IMR-90 (cell line): Measurements from ENCODE around the gene SEMA4A. TPM values are rescaled to one million over a fixed set of nuclear protein-coding genes. Genes with fewer than 3 reads are reported as not detected.
A peak's percentile ranks its signal among the peaks of the same experiment; 100 is the strongest.

Source experiments
- ATAC-seq: fragments of 200-7000 bp; cut with Tn5 transposase; 2 replicates; pipeline ENCODE4 v1.9.1; 2020; ENCODE audit warnings: low read depth, mild to moderate bottlenecking, moderate library complexity
- BruUV-seq: library from RNA; stranded (reverse); fragments of 400-500 nt; replicated peaks from 2 replicates; lab custom pipeline; 2021; lab: Mats Ljungman, UMichigan
- CTCF ChIA-PET: fragments of 300-600 bp; formaldehyde crosslinking; extraction: SDS; loops from one replicate; lab custom pipeline; 2021; ENCODE audit warnings: antibody characterized with exemption; lab: Yijun Ruan, JAX
- POLR2A ChIA-PET: fragments of 300-600 bp; sonication (Branson Sonifier 250); formaldehyde crosslinking; loops from one replicate; lab custom pipeline; 2022; ENCODE audit warnings: antibody characterized with exemption; ENCODE audit not compliant: unreplicated experiment; lab: Charles Lee
- DNase-seq: peaks from one replicate; pipeline ENCODE4 v3.0.0; 2013
- H2AFZ ChIP-seq: replicated peaks from 2 replicates; pipeline ENCODE3; 2013; ENCODE audit warnings: low read length, mild to moderate bottlenecking; ENCODE audit not compliant: poor library complexity
- H2AK5ac ChIP-seq: 2 replicates; pipeline ENCODE4 v1.6.1; 2013; ENCODE audit warnings: low read depth, low read length, inconsistent platforms
- H2AK9ac ChIP-seq: replicated peaks from 2 replicates; pipeline ENCODE3; 2013; ENCODE audit warnings: mild to moderate bottlenecking, low read depth, low read length, moderate library complexity; ENCODE audit not compliant: poor library complexity
- H2BK120ac ChIP-seq: 2 replicates; pipeline ENCODE4 v1.6.1; 2013; ENCODE audit warnings: low read depth, low read length, inconsistent platforms
- H2BK15ac ChIP-seq: 3 replicates; pipeline ENCODE4 v1.6.1; 2013; ENCODE audit warnings: low read depth, low read length, inconsistent platforms
- H2BK20ac ChIP-seq: 2 replicates; pipeline ENCODE4 v1.6.1; 2013; ENCODE audit warnings: low read depth, mild to moderate bottlenecking, inconsistent platforms, low read length, moderate library complexity
- H2BK5ac ChIP-seq: 2 replicates; pipeline ENCODE4 v1.6.1; 2013; ENCODE audit warnings: mild to moderate bottlenecking, low read depth, low read length, inconsistent platforms; ENCODE audit not compliant: poor library complexity, severe bottlenecking
- H3K14ac ChIP-seq: replicated peaks from 2 replicates; pipeline ENCODE4 v1.6.1; 2013; ENCODE audit warnings: low read depth, low read length, inconsistent platforms
- H3K18ac ChIP-seq: 2 replicates; pipeline ENCODE4 v1.6.1; 2013; ENCODE audit warnings: low read depth, low read length, control low read depth
- H3K23ac ChIP-seq: 2 replicates; pipeline ENCODE4 v1.6.1; 2013; ENCODE audit warnings: low read depth, low read length, inconsistent platforms
- H3K27ac ChIP-seq: 2 replicates; pipeline ENCODE4 v1.5.1; 2013; ENCODE audit warnings: mild to moderate bottlenecking, control low read depth, low read length; ENCODE audit not compliant: insufficient read depth
- H3K27me3 ChIP-seq: 2 replicates; pipeline ENCODE4 v1.6.1; 2013; ENCODE audit warnings: low read length; ENCODE audit not compliant: control insufficient read depth, insufficient read depth
- H3K36me3 ChIP-seq: 2 replicates; pipeline ENCODE4 v1.6.1; 2013; ENCODE audit warnings: low read length, mixed read lengths; ENCODE audit not compliant: control insufficient read depth, insufficient read depth
- H3K4ac ChIP-seq: 2 replicates; pipeline ENCODE4 v1.6.1; 2013; ENCODE audit warnings: low read depth, low read length, inconsistent platforms
- H3K4me1 ChIP-seq: 2 replicates; pipeline ENCODE4 v1.6.1; 2013; ENCODE audit warnings: low read length, mixed read lengths; ENCODE audit not compliant: control insufficient read depth, insufficient read depth
- H3K4me2 ChIP-seq: 2 replicates; pipeline ENCODE4 v1.6.1; 2013; ENCODE audit warnings: low read depth, mild to moderate bottlenecking, control low read depth, low read length, moderate library complexity
- H3K4me3 ChIP-seq: 2 replicates; pipeline ENCODE4 v1.5.1; 2013; ENCODE audit warnings: low read depth, mild to moderate bottlenecking, control low read depth, low read length, moderate library complexity; ENCODE audit not compliant: insufficient read depth
- H3K56ac ChIP-seq: 2 replicates; pipeline ENCODE4 v1.6.1; 2013; ENCODE audit warnings: low read length, inconsistent platforms; ENCODE audit not compliant: insufficient read depth; ENCODE audit errors: extremely low read depth
- H3K79me1 ChIP-seq, 2 experiments: 2 replicates each; pipeline ENCODE4 v1.6.1; 2013; ENCODE audit warnings: low read length in 2 of 2, inconsistent platforms in 1 of 2, low read depth in 1 of 2
- H3K9ac ChIP-seq: 2 replicates; pipeline ENCODE4 v1.6.1; 2013; ENCODE audit warnings: low read depth, low read length, control low read depth
- H3K9me1 ChIP-seq: 2 replicates; pipeline ENCODE4 v1.6.1; 2013; ENCODE audit warnings: low read length, inconsistent platforms; ENCODE audit not compliant: insufficient read depth
- H3K9me3 ChIP-seq: 2 replicates; pipeline ENCODE4 v1.6.1; 2013; ENCODE audit warnings: low read length; ENCODE audit not compliant: control insufficient read depth, insufficient read depth
- H4K20me1 ChIP-seq: 2 replicates; pipeline ENCODE4 v1.6.1; 2013; ENCODE audit warnings: low read length, inconsistent platforms; ENCODE audit not compliant: insufficient read depth
- H4K5ac ChIP-seq: 2 replicates; pipeline ENCODE4 v1.6.1; 2013; ENCODE audit warnings: mild to moderate bottlenecking, low read depth, low read length, control low read depth
- H4K8ac ChIP-seq, 2 experiments: 2 replicates each; pipeline ENCODE4 v1.6.1; 2013; ENCODE audit warnings: low read depth in 2 of 2, low read length in 2 of 2, control low read depth in 1 of 2, inconsistent platforms in 1 of 2
- H4K91ac ChIP-seq: 2 replicates; pipeline ENCODE4 v1.6.1; 2013; ENCODE audit warnings: low read depth, low read length, inconsistent platforms; ENCODE audit not compliant: insufficient read depth
- CHD1 ChIP-seq: IDR thresholded peaks from 2 replicates; pipeline ENCODE4 v1.6.1; 2012; ENCODE audit warnings: low read depth, low read length, improper control_type of control experiment
- ELK1 ChIP-seq: fragments of 150-350 bp; IDR thresholded peaks from 2 replicates; pipeline ENCODE4 v1.6.1; 2016; ENCODE audit warnings: low read depth, mild to moderate bottlenecking, low read length, moderate library complexity, borderline replicate concordance
- MXI1 ChIP-seq: IDR thresholded peaks from 2 replicates; pipeline ENCODE4 v1.6.1; 2012; ENCODE audit warnings: low read depth, mild to moderate bottlenecking, low read length, moderate library complexity, borderline replicate concordance
- POLR2A ChIP-seq: IDR thresholded peaks from 2 replicates; pipeline ENCODE4 v1.6.1; 2012; ENCODE audit warnings: mild to moderate bottlenecking, low read depth, low read length
- RCOR1 ChIP-seq: IDR thresholded peaks from 2 replicates; pipeline ENCODE4 v1.6.1; 2012; ENCODE audit warnings: mild to moderate bottlenecking, low read length, improper control_type of control experiment; ENCODE audit not compliant: insufficient replicate concordance
- RFX5 ChIP-seq: IDR thresholded peaks from 2 replicates; pipeline ENCODE4 v1.8.0; 2012; ENCODE audit warnings: low read depth, mild to moderate bottlenecking, low read length, moderate library complexity
- WGBS, 2 experiments: methylation state at CpG; one replicate each; pipeline versions ENCODE4 v1.1.5 to v1.1.7; 2013; ENCODE audit warnings: missing lambda C conversion rate in 2 of 2; ENCODE audit not compliant: insufficient read length in 1 of 2; ENCODE audit errors: extremely low coverage in 2 of 2; 5-methylcytosine and 5-hydroxymethylcytosine counted together
- dilution Hi-C: fragments of 300-500 bp; cut with HindIII; formaldehyde crosslinking; loops from one replicate; pipeline ENCODE4 v1.14.3; 2018; ENCODE audit warnings: low sequenced_read_pairs; ENCODE audit not compliant: unreplicated experiment
- in situ Hi-C: fragments of 300-500 bp; cut with MboI; formaldehyde crosslinking; loops from 3 replicates; pipeline ENCODE4 v1.14.3; 2019; ENCODE audit warnings: low sequenced_read_pairs, inconsistent platforms, mixed read lengths
- intact Hi-C: fragments of 100-400 bp; cut with micrococcal nuclease; formaldehyde crosslinking; loops from 2 replicates; pipeline ENCODE4 v1.10.0; 2022
- polyA plus RNA-seq, 3 experiments: library from polyadenylated mRNA; depleted of rRNA; stranded (reverse); fragments of >200 nt; gene quantifications; 2 replicates each; pipeline ENCODE4 v1.2.3, GENCODE V29; 2012; ENCODE audit warnings: low replicate concordance in 1 of 3
- total RNA-seq: library from RNA; depleted of rRNA; stranded (reverse); fragments of >200 nt; gene quantifications from 2 replicates; pipeline ENCODE4 v1.2.3, GENCODE V29; 2012

SEMA4A gene
- total and polyA plus RNA-seq, 2 of the 4 experiments (the other 2 are of a cell fraction): 0.18 to 0.86 TPM

GRCh38 chr1:156134716-156135435 is 18.5 kb upstream of the SEMA4A start (continued):
- TF ChIP-seq RCOR1 (no peak), MXI1 (no peak)

GRCh38 chr1:156135930-156136871 is 17.2 kb upstream of the SEMA4A start:
- no peak overlapping the region for H3K23ac ChIP-seq
- H3K18ac ChIP-seq: no peak overlapping the region
- no peak overlapping the region for H4K8ac ChIP-seq
- peaks cover 82% of the 10 kb centered on the region for H3K36me3 ChIP-seq
- H3K9me3 ChIP-seq: no peaks in the 10 kb centered on the region
- H3K79me1 ChIP-seq: peaks cover 32 to 78% of the 10 kb centered on the region in 2 experiments
- POLR2A ChIA-PET: no interaction called here
- no peak overlapping the region for H4K5ac ChIP-seq
- H3K4ac ChIP-seq: no peak overlapping the region
- H3K56ac ChIP-seq: no peak overlapping the region
- H2BK120ac ChIP-seq: no peak overlapping the region
- H3K14ac ChIP-seq: no peak overlapping the region
- H2BK15ac ChIP-seq: no peak overlapping the region
- no peak overlapping the region for H3K9ac ChIP-seq
- no peak overlapping the region for H2AFZ ChIP-seq
- BruUV-seq: TSS peak; percentile 60
- H3K27me3 ChIP-seq: no peaks in the 10 kb centered on the region
- dilution Hi-C loops: no loop called here
- in situ Hi-C loops: no loop called here
- WGBS, 2 experiments: 83% methylated on average over 2 of the region's 34 CpGs; no CpG with 5 or more reads in 1 of the 2 experiments
- no peak overlapping the region for H2BK20ac ChIP-seq
- DNase-seq (no peak), ATAC-seq (no peak)
- H3K4me2 ChIP-seq: no peak overlapping the region
- no peak overlapping the region for H2AK5ac ChIP-seq
- no peak overlapping the region for H3K4me3 ChIP-seq
- no peak overlapping the region for H4K91ac ChIP-seq
- intact Hi-C loops: no loop called here
- H2BK5ac ChIP-seq: no peak overlapping the region
- H3K27ac ChIP-seq: no peak overlapping the region
- H3K4me1 ChIP-seq: peaks cover 9% of the 10 kb centered on the region; the same call in 1 of the 2 replicates
- peaks cover 67% of the 10 kb centered on the region for H4K20me1 ChIP-seq
- H2AK9ac ChIP-seq: peak overlapping the region; percentile 3
- CTCF ChIA-PET: interaction anchor here (0.7 kb wide), 1 partner anchor 40 kb away, joined by 4 read pairs; no protein-coding TSS in a partner anchor
- TF ChIP-seq RFX5 (no peak), CHD1 (no peak), ELK1 (no peak), POLR2A (no peak; the same call in 1 of the 2 replicates)
- no peaks in the 10 kb centered on the region for H3K9me1 ChIP-seq
